NCI-H2029 treated with DMSO at 0.1 percent for 48 hours (cell line): ENCODE measurements around the gene CELF2.
"Not testable (repeated sequence)": the region's sequence is repeated elsewhere in the genome, so short reads cannot be mapped to it uniquely, and the experiment has no call there.

ENCODE experiments used
- DNase-seq: peaks from one replicate; lab custom pipeline; 2025; lab: John Stamatoyannopoulos, UW

The CELF2 gene

DNA sequence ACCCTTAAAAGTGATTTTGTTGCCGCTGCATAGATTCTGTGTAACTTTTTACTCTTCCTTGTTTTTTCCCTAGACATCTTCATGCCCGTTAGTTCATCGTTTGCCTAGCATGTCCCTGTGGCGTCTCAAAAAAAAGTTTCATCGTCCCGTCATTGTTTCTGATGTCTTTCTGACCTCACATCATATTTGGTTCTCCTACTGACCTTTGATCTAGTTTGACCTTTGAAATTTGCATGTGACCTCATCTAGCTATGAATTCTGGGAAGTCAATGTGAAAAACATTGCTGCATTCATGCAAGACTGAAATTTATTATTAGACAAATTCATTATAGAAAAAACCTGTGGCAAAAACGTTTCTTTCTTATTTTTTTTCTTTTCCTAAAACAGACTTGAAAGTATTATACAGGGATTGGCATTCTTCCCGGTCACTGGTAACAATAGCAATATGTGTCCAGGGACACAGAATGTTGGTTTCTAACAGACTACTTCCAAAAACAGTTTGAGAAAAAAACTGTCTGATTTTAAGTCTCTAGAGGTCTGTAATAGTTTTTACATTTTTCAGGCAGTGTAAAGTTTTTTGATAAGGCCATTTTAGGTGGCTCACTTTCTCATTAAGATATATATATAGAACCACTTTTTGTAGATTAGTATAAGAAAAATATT is 312.8 kb downstream of the CELF2 start:
- DNase-seq = no peak

DNA sequence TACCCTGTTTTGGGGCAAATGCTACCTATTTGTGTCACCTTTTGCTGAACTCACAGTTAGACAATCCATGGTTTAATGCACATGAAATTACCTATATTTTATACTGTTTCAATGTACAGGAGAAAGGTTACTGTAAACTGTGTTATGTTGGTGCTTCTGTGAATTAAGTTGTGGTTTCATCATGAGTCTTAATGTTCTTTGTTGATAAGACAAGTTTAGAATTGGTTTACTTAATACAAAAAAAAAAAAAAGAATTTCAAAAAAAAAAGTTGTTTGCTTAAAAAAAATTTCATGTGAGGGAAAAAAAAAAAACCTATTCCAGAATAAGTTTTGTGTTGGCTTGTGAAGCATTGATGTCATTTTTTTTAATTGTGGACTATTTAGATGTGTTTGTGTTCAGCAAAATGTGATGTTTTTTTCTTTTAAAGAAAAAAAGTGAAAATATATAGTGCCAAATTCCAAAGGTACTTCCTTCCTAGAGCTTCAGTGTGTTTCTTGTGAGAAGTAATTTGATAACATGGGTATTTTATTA is 313.4 kb downstream of the CELF2 start:
- no peak for DNase-seq

- no peak for DNase-seq
Measured at GRCh38 chr10:11331726-11332125, 314.1 kb downstream of the CELF2 start.

DNA sequence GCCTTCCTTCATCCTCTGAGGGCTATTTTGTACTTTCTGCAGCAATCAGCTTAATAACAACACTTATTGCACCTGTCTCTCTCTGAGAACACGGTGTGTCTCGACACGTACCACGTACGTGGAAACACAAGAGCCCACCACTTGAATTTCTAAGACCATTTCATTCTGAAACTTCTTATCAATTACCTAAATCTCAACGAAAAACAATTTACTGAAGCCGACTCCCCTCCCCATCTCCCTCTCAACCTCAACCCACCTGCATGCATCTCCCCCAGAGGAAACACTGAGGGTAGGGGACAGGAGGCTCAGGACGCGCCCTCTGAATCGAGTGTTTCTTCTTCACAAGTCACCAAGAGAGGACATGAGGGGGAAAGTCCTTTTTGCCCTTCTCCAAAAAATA is 315.2 kb downstream of the CELF2 start:
- DNase-seq = no peak

GRCh38 chr10:11334436-11334835 is 316.8 kb downstream of the CELF2 start:
- no peak for DNase-seq

DNA sequence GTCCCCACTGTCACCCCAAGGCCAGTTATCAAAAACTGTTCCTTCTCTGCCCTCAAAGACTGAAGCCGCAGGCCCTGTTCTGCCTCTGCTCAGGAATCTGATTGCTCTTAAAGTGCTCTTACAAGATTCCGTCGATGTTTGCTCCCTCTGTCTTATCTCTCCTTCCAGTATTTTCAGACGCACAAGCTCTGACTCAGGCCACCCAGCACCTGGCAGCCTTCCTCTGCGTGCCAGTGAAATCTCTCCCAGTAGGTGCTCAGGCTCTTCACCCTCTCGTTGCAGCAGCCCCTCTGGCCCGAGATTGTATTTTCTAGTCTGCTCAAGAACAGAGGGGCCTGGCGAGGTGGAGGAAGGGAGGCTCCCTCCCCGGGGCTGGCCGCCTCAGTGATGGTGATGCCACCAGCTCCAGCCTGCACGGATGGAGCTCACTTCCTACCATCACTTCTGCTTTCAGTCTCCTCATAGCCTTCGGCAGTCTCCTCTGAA is 317.5 kb downstream of the CELF2 start:
- DNase-seq = no peak

DNA sequence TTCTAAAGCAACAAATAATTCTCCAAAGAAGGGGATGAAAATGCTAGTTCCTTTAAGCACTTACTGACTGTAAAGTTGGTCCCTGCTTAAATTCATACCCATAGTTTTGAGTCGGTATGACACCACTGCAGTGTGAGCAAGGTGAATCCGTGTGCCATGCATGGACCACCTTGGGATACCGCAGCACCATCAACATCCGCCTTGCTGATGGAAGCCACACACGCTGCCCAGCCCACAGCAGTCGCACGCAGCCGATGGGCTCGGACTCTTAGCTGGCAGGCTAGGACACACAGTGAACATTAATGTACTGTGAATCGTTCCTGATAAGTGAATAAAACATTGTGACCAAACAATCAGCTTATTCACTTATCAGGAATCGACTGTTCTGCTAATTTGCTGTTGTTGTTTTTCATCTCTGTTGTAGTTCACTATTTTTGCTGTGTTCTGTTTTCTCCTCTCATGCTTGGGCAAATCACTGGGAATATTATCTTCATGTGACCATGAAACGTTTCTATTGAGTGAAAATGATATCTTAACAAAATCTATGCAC is 318.3 kb downstream of the CELF2 start:
- no peak for DNase-seq

GRCh38 chr10:11336722-11337162 is 319.1 kb downstream of the CELF2 start:
- no peak for DNase-seq

DNA sequence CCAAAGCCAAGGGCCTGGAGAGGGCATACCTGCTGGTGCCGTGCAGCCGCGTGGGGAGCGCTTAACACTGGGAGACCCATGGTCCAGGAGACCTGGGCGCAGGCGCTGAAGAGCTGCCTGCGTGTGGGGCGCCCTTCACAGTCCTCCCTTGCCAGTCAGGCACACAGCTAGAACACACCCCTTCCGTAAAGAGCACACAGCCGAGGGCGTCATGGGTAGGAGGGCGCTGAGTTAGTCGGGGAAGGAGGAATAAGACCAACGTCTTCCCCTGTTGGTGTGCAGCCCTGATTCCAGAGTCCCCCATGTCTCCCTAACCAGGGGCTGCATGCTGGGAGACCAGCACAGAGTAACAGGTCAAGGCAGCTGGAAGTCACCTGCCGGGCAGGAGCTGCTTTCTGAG is 319.8 kb downstream of the CELF2 start:
- DNase-seq = no peak

DNA sequence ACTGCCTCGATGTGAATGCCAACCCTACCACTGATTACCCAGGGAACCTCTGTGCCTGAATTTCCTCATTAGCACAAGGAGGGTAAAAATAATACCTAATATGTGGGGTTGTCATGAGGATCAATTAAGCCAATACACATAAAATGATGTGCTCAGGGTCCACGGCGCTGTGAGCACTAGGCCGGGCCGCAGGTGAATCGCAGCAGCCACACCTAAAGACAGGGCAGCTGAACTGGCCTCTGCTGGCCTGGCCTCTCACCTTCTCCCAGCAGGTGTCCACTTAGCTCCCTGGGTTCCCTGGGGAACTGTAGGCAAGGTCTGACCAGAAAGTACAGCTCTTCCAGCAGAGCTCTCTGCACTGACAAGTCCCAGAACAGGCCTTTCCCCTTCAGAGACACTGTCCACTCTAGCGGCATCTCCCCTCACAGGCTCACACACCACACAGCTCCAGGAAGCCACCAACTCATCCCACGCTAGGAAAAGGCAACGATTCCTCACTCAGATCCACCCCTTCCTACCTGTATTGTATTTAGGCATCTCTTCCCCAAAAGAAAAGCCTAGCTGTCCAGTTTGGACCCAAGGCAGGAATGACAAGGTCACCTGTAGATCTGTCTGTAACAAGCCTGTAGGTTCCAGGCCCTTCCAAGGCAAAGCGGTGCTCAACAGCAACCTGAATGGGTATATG is 320.6 kb downstream of the CELF2 start:
- DNase-seq = no peak

DNA sequence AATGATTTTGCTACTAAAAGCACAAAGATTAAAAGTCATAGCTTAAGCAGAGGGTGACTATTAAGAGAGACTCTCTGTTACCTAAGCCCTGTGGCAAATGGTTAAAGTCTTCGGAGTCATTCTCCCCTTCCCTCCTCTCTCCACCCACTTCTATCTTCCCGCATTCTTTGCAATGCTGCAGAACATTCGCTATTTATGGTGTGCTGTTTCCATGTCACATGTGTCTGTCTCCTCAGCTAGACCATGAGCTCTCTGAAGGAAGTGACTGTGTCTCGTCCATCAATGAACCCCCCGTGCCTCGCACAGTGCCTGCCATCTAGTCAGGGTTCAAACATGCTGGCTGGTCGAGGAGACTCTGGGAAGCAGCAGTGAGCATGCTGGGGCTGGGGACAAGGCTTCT is 321.3 kb downstream of the CELF2 start:
- DNase-seq = no peak

DNA sequence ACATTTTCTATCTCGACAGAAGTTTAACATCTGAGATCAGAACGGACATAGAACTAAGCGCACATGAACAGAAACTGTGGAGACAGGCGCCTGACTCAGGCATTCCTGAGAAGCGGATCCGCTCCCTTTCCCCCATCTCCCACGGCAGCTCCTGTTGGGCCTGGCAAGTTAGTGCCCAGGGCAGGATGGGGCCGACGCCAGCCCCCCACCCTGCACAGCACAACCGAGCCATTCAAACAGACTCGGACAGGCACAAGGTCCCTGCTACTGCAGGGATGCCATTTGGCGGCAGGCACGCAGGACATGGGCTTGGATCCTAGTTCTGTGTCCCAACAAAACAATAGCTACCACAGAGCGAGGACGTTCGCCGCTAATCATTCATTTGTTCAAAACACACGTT is 322.0 kb downstream of the CELF2 start:
- no peak for DNase-seq

DNA sequence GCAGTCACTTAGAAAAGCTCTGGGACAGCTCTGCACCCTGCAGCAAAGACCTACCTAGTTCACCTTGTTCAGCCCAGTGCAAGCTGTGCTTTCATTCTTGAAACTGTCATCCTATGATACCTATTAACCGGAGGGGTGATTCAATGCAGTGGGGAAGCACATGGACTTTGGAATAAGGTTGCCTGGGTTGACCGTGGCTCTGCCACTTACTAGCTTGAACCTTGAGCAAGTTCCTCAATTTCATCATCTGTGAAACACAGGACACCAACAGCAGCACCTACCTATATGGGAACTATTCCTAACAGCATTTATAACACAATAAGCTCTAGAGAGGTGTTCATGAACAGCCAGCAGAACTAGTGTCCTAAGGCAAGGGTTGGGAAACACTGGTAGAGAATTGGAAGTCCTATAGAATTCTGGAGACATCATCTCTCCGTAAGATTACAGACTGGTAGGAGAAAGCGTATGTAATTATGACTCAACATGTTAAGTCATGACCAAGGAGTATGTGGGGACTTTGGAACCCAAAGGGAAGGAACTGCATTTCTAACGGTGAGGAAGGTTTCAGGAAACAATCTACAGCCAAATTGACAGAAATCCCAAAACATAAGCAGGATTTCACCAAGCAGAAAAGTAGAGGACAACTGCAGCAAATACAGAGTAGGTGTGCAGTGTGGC is 323.8 kb downstream of the CELF2 start:
- DNase-seq = no peak

DNA sequence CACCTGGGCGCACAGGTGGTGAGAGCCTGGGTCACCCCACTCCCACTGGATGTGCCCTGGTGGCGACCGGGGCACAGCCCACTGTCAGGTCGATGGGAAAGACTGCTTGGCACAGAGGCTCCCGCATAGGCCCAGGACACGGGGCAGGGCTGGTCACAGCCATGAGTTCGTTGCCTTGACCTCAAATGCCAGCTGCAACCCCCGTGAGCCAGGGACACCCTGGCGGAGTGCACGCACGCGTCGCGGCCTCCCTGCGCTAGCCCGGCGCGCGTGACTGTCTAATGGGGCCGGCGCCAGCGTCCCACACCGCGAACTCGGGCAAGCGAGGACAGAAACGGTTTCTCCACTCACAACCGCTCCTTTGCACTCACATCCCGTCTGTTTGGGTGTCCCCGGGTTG is 326.4 kb downstream of the CELF2 start:
- no peak for DNase-seq

- no peak for DNase-seq
Measured at GRCh38 chr10:11344550-11344949, 326.9 kb downstream of the CELF2 start.

DNA sequence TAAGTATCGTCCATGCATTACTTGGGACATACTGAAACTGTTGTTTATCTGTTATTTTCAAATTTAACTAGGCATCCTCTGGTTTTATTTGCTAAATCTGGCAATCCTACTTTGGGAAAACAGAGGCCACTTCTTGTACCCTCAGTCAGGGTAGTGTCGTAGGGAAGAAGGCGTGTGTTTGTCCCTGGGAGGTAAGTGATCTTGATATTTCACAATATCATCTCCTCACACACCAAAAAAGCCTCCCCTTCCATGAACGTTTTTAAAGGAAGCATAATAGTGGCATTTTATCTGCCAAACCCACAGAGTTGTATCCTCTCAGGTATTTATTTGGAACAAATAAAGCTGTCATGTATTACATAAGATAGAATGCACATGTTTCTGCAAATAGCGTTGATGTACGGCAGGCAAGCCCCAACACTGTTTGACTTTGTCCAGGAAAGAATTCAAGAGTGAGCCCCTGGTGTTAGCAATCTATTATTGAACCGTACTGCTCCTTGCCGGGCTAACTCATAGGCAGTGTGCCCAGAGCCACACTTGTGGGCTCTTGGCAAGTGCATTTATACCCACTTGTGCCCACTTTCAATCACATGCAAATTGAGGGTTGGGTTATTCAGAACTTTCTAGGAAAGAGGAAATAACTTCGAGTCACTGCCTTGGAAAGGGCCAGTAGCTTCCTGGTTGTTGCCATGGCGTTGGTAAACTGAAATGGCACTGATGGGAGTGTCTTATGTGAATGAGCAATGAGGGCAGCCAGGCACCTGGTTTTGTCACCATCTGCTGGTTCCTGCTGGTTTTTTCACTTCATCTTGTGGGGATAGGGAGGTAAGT is 327.8 kb downstream of the CELF2 start:
- no peak for DNase-seq

DNA sequence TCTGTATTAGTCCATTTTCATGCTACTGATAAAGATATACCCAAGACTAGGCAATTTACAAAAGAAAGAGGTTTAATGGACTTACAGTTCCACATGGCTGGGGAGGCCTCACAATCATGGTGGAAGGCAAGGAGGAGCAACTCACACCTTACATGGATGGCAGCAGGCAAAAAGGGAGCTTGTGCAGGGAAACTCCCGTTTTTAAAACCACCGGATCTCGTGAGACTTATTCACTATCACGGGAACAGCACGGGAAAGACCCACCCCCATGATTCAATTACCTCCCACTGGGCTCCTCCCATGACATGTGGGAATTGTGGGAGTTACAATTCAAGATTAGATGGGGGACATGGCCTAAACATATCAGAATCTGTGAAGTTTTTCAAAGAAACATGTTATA is 329.9 kb downstream of the CELF2 start:
- DNase-seq = not testable (repeated sequence)

- DNase-seq = no peak
Measured at GRCh38 chr10:11351801-11352200, 334.1 kb downstream of the CELF2 start.

GRCh38 chr10:11353006-11353896 is 335.6 kb downstream of the CELF2 start:
- no peak for DNase-seq

GRCh38 chr10:11354823-11355222 is 337.2 kb downstream of the CELF2 start:
- no peak for DNase-seq

DNA sequence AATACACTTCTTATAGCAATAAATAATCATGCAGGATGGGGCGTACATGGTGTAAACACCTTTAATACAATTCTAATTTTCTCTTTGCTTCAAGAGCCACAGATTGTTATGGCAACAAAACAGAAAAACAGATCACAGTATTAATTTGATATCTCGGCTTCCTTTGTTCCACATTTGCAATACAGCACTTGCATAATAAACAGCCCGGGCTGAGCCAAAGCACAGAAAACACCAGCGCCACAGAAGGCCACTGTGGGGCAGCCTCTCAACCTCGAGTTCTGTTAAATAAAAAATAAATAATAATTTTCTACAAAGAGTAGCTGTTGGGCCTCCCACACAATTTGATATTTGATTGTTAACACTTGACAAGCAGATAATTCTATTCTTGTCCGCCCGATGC is 337.9 kb downstream of the CELF2 start:
- DNase-seq = no peak
